GM19468 (cell line): ENCODE results near the gene LDLRAD4.
"Not testable (repeated sequence)": the region's sequence is repeated elsewhere in the genome, so short reads cannot be mapped to it uniquely, and the experiment has no call there.

ENCODE experiments used
- ATAC-seq: cut with Tn5 transposase; IDR thresholded peaks from one replicate; pipeline ENCODE4 v1.9.1; 2021; ENCODE audit warnings: mild to moderate bottlenecking, moderate library complexity, moderate number of reproducible peaks; ENCODE audit not compliant: unreplicated experiment; ENCODE audit errors: extremely low read depth

Gene LDLRAD4

GRCh38 chr18:13653746-13654433 lies 435.3 kb downstream of the LDLRAD4 start:
- no peak for ATAC-seq

DNA sequence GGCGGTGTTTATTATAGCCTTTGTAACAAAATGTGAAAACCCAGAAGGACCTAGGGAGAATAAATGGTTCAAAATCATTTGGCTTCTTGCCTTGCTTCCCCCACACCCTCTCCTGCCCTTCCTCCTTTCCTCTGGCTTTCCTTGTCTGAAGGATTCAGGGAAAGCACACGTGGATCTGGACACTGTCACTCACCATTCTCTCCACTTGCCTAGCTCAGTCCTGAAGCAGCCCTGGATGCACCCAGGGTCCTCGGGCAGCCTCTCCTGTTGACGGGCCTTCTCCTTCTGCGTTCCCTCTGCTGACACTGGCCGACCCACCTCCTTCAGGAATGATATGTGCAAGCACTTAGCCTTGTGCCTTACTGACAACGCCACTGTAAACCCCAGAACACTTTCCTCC lies 439.4 kb downstream of the LDLRAD4 start:
- ATAC-seq, result no peak

- ATAC-seq, result no peak
Observed at GRCh38 chr18:13658436-13659204, 440.1 kb downstream of the LDLRAD4 start.

DNA sequence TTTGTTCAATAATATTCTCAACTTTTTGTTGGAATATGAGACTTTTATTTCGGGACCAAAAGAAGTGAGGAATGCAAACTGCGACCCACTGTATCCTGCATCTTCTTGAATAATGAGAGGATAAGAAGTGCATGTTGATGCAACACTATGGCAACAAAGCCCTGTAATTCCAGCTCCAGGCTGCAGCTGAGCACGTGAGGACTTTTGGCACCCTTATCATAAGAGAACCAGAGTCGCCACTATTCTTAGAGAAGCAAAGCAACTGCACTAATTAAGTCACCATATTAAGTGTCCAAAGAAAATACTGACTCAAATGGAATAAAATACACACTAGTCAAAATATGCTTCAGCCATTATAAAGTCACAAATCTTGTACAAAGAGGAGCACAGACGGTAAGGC lies 441.9 kb downstream of the LDLRAD4 start:
- ATAC-seq, result no peak

DNA sequence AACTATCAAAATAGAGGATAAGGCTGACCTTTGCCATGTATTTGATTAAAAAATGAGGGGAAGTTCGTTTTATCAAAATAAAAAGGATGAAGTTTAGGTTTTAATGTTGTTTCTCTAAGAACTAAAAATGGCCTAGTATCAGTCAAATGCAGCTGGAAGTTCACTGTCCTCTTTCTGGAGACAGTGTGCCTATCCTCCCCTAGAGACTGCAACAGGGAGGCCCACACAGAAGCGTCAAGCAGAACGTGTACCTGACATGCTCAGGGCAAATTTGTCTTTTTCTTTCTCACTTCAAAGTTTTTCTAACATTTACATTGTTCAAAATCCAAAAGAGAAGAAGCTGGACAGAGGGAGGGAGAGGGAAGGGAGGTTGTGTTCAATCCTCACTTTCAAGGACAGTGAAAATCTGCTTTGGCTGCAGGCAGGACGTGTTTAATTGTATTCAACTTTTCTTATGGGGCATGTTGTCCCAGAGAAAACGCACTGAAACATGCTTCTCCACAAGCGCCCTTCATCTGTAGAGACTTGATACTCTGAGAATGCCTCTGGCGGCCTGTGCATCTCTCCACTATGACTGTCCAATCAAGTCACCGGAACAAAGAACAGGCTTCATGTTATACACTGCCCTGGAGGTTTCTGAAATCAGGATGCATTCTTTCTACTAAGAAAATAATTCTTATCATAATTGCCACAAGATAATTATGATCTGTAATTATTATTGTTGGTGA lies 442.7 kb downstream of the LDLRAD4 start:
- ATAC-seq, result no peak

DNA sequence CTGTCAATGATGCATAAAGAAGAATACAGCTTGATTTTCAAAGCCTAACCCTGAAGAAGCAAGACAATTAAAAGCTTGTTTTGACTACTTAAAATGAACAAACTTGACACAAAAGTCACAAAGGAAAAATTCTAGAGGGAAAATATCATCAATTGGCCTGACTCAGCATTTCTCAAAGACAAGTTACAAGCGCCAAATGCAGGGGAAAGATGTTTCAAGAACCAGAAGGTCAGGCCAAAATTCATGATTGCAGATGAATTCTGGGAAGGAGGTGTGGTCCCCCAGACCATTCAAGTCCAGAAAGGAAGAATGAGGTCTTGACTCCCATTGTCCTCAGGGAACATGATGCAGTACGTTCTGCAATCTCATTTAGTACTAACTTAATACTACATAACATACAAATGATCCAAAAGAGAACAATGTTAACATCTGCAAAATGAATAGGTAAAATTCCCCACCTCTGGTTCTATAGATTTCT lies 443.3 kb downstream of the LDLRAD4 start:
- no peak for ATAC-seq

GRCh38 chr18:13672657-13673056 lies 454.1 kb downstream of the LDLRAD4 start:
- ATAC-seq, result no peak

DNA sequence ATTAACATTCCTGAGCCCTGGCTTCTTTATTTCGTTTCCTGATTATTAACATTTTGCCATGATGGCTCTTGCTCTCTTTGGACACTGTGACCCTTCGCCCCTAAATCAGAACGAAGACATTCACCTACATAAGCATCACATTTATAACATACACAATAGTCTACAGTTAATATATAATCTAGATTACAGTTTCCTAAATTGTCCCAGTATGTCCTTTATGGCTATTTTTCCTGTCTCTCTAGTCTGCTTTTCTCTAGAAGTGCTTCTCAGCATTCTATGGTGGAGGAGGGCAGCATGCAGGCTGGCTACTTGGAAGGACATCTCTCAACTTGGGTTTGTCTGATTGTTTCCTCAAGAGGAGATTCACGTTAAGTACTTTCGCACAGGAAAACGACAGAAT lies 457.9 kb downstream of the LDLRAD4 start:
- ATAC-seq, result no peak

DNA sequence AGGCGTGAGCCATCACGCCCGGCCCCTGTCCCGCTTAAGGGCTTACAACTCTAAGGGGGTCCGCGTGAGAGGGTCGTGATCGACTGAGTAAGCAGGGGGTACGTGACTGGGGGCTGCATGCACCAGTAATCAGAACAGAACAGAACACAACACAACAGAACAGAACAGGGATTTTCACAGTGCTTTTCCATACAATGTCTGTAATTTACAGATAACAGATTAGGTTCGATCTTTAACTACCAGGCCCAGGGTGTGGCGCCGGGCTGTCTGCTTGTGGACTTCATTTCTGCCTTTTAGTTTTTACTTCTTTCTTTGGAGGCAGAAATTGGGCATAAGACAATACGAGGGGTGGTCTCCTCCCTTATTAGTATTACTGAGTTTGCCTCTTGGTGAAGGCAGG lies 458.8 kb downstream of the LDLRAD4 start:
- ATAC-seq, result not testable (repeated sequence)

DNA sequence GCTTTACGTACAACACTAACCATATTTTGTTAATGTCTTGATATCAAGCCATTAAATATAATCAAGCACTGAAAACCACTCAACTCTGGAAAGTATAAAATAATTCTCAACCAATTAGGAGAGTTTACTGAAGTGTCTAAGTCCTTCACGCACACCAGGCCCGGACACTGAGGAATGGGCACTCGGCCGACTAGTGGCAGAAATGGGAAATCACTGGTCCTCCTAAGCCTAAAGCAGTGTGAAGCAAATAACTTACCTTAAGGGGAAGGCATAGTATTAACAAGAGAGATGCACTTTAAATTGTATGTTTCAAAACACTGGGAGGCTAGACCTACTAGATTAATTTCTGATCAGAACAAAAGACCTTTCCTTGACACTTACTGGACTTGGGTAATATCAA lies 462.1 kb downstream of the LDLRAD4 start:
- no peak for ATAC-seq

DNA sequence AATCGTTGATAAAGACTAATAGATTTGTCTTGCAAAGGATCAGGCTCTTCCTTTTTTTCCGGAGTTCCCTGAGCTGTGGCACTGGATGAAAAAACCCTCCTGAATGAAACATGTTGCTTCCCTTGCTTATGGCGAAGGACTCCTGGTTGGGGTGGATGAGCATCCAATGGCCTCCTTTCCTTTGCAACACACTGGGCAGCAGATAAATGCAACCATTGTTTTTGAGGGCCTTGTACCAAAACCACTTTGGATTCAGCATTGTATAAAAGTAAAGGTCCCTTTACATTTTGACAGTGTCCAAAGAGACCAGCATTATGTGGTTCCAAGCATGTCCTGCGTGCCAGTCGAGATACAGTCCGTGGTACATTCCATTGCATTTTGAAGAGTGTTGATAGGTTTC lies 463.1 kb downstream of the LDLRAD4 start:
- no peak for ATAC-seq

DNA sequence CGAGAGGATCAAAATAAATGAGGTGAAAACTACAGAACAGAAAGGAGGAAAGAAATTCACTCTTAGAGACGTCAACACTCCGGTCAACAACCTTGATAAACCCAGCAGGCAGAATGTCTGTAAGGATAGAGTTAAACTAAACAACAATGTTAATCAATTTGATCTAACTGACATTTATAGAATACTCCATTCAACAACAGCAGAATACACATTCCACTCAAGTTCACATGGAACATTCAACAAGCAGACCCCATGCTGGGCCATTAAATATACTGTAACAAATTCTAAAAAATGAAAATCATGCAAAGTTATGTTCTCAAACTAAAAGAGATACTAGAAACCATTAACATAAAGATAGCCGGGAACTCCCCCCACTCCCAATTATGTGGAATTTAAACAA lies 466.0 kb downstream of the LDLRAD4 start:
- no peak for ATAC-seq

GRCh38 chr18:13688191-13689136 lies 469.9 kb downstream of the LDLRAD4 start:
- no peak for ATAC-seq

DNA sequence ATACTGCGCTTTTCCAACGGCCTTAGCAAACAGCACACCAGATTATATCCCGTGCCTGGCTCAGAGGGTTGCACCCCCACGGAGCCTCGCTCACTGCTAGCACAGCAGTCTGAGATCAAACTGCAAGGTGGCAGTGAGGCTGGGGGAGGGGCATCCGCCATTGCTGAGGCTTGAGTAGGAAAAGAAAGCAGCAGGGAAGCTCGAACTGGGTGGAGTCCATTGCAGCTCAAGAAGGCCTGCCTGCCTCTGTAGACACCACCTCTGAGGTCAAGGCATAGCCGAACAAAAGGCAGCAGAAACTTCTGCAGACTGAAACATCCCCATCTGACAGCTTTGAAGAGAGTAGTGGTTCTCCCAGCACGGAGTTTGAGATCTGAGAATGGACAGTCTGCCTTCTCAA lies 471.5 kb downstream of the LDLRAD4 start:
- not testable (repeated sequence) for ATAC-seq

DNA sequence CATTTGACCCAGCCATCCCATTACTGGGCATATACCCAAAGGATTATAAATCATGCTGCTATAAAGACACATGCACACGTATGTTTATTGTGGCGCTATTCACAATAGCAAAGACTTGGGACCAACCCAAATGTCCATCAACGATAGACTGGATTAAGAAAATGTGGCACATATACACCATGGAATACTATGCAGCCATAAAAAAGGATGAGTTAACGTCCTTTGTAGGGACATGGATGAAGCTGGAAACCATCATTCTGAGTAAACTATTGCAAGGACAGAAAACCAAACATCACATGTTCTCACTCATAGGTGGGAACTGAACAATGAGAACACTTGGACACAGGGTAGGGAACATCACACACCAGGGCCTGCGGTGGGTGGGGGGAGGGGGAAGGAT lies 476.8 kb downstream of the LDLRAD4 start:
- not testable (repeated sequence) for ATAC-seq

- ATAC-seq, result no peak
Observed at GRCh38 chr18:13696961-13697360, 478.4 kb downstream of the LDLRAD4 start.

GRCh38 chr18:13700153-13700552 lies 481.6 kb downstream of the LDLRAD4 start:
- ATAC-seq, result no peak
